CD4-positive, CD25-positive, alpha-beta regulatory T cell (primary cell): ENCODE data around the gene F12. TPM values are rescaled to one million over a fixed set of nuclear protein-coding genes. Genes with fewer than 3 reads are reported as not detected.

Experiments used
- ATAC-seq, 2 donors: fragments of 150-1000 bp; cut with Tn5 transposase; one replicate each; pipeline ENCODE4 v1.10.0; 2021; ENCODE audit warnings: low read depth in 2 of 2, moderate number of reproducible peaks in 2 of 2, moderate library complexity in 1 of 2
- DNase-seq, 3 donors: peaks; one replicate each; pipeline versions ENCODE4 v3.0.0 to v3.0.0-alpha.2; 2012 to 2022; ENCODE audit warnings: mixed read lengths in 1 of 3
- H3K27ac ChIP-seq: one replicate; pipeline ENCODE4 v1.7.0; 2013; ENCODE audit warnings: mild to moderate bottlenecking, low read length; ENCODE audit not compliant: insufficient read depth, poor library complexity, severe bottlenecking
- H3K27me3 ChIP-seq: one replicate; pipeline ENCODE4 v1.7.0; 2013; ENCODE audit warnings: low read length; ENCODE audit not compliant: control insufficient read depth, insufficient read depth
- H3K36me3 ChIP-seq: one replicate; pipeline ENCODE4 v1.7.0; 2013; ENCODE audit warnings: mild to moderate bottlenecking, low read length, moderate library complexity; ENCODE audit not compliant: control insufficient read depth, insufficient read depth
- H3K4me1 ChIP-seq: 2 replicates; pipeline ENCODE4 v1.7.0; 2013; ENCODE audit warnings: mild to moderate bottlenecking, low read length; ENCODE audit not compliant: insufficient read depth, control insufficient read depth, poor library complexity, severe bottlenecking
- H3K4me3 ChIP-seq: one replicate; pipeline ENCODE4 v1.7.0; 2013; ENCODE audit warnings: low read depth, mild to moderate bottlenecking, low read length, moderate library complexity
- H3K9me3 ChIP-seq, 2 experiments: 1 replicate in 1 of 2; 2 replicates in 1 of 2; pipeline ENCODE4 v1.7.0; 2013; ENCODE audit warnings: low read length in 2 of 2, mild to moderate bottlenecking in 1 of 2, moderate library complexity in 1 of 2; ENCODE audit not compliant: control insufficient read depth in 2 of 2
- H3K27ac Mint-ChIP-seq, 3 donors: one replicate each; pipeline ENCODE4 v1.8.0; 2020 to 2022; ENCODE audit warnings: mild to moderate bottlenecking in 3 of 3, mixed read lengths in 3 of 3, moderate library complexity in 2 of 3
- H3K27me3 Mint-ChIP-seq: one replicate; pipeline ENCODE4 v1.8.0; 2022; ENCODE audit warnings: mild to moderate bottlenecking, mixed read lengths
- H3K36me3 Mint-ChIP-seq: one replicate; pipeline ENCODE4 v1.8.0; 2020; ENCODE audit warnings: mixed read lengths
- H3K4me1 Mint-ChIP-seq, 4 donors: one replicate each; pipeline ENCODE4 v1.8.0; 2020 to 2022; ENCODE audit warnings: mixed read lengths in 4 of 4, mild to moderate bottlenecking in 1 of 4
- H3K4me3 Mint-ChIP-seq, 4 donors: one replicate each; pipeline ENCODE4 v1.8.0; 2020 to 2022; ENCODE audit warnings: mild to moderate bottlenecking in 4 of 4, mixed read lengths in 4 of 4, moderate library complexity in 3 of 4
- H3K9me3 Mint-ChIP-seq, 7 donors: one replicate each; pipeline ENCODE4 v1.8.0; 2020 to 2022; ENCODE audit warnings: mixed read lengths in 7 of 7, mild to moderate bottlenecking in 3 of 7, moderate library complexity in 2 of 7
- polyA plus RNA-seq, 4 donors: library from polyadenylated mRNA; unstranded; fragments of 300-500 nt; fragmentation: Illumina TruSeq; gene quantifications; one replicate each; pipeline ENCODE4 v1.2.3, GENCODE V29; 2021
- total RNA-seq: library from RNA; stranded (reverse); gene quantifications from one replicate; pipeline ENCODE4 v1.2.3, GENCODE V29; 2022

F12 gene
- total and polyA plus RNA-seq, 5 donors from 2014 or later, result 0.16 to 0.94 (median 0.27) TPM; not detected in 1

- H3K27me3 ChIP-seq, result no peaks in the 10 kb centered on the region
- H3K4me3 Mint-ChIP-seq, result peak overlapping the region; percentile 50 to 91 (median 86)
- H3K9me3 ChIP-seq, result no peaks in the 10 kb centered on the region
- no peak overlapping the region for H3K4me3 ChIP-seq
- H3K36me3 Mint-ChIP-seq, result peaks cover 14% of the 10 kb centered on the region
- peaks cover 18% of the 10 kb centered on the region for H3K36me3 ChIP-seq
- H3K27ac ChIP-seq, result peak overlapping the region; percentile 91
- peaks cover 71% of the 10 kb centered on the region for H3K4me1 ChIP-seq
- ATAC-seq, result no peak
- H3K4me1 Mint-ChIP-seq, result peaks cover 11 to 74% (median 44%) of the 10 kb centered on the region in 4 donors
- H3K27ac Mint-ChIP-seq, result peak overlapping the region; percentile 87 to 95 (median 91)
- H3K9me3 Mint-ChIP-seq, result no peaks in the 10 kb centered on the region
- peaks cover 10% of the 10 kb centered on the region for H3K27me3 Mint-ChIP-seq
- peak in 2 of 3 donors; percentile 33 to 41 for DNase-seq
Observed at GRCh38 chr5:177444106-177445051, 35.0 kb upstream of the F12 start.

- Histone ChIP-seq H3K27me3 (no peaks in the 10 kb centered on the region), H3K9me3 (no peaks in the 10 kb centered on the region), H3K4me1 (peaks cover 69% of the 10 kb centered on the region), H3K27ac (peak overlapping the region; percentile 91), H3K4me3 (no peak overlapping the region), H3K36me3 (peaks cover 26% of the 10 kb centered on the region)
- ATAC-seq (no peak), DNase-seq (no peak)
- peak overlapping the region in 1 of 4 donors; percentile 50 for H3K4me3 Mint-ChIP-seq
- peak overlapping the region in 2 of 3 donors; percentile 15 to 87 for H3K27ac Mint-ChIP-seq
- peaks cover 12 to 77% (median 43%) of the 10 kb centered on the region in 4 donors for H3K4me1 Mint-ChIP-seq
- H3K9me3 Mint-ChIP-seq, result no peaks in the 10 kb centered on the region
- H3K36me3 Mint-ChIP-seq, result peaks cover 16% of the 10 kb centered on the region
- H3K27me3 Mint-ChIP-seq, result peaks cover 4% of the 10 kb centered on the region
Observed at GRCh38 chr5:177443144-177443983, 34.0 kb upstream of the F12 start.

GRCh38 chr5:177442066-177442826 lies 32.9 kb upstream of the F12 start:
- Histone ChIP-seq H3K36me3 (peaks cover 37% of the 10 kb centered on the region), H3K4me1 (peaks cover 66% of the 10 kb centered on the region), H3K27me3 (no peaks in the 10 kb centered on the region), H3K9me3 (no peaks in the 10 kb centered on the region), H3K27ac (peak overlapping the region; percentile 19), H3K4me3 (no peak overlapping the region)
- Mint-ChIP-seq H3K27ac (peak overlapping the region in 2 of 3 donors; percentile 49 to 62), H3K36me3 (peaks cover 23% of the 10 kb centered on the region), H3K4me3 (no peak overlapping the region), H3K27me3 (peaks cover 4% of the 10 kb centered on the region), H3K9me3 (no peaks in the 10 kb centered on the region), H3K4me1 (peaks cover 12 to 79% (median 44%) of the 10 kb centered on the region in 4 donors)
- no peak for DNase-seq
- ATAC-seq, result no peak

GRCh38 chr5:177440990-177441780 lies 31.8 kb upstream of the F12 start:
- Histone ChIP-seq H3K9me3 (no peaks in the 10 kb centered on the region), H3K27me3 (no peaks in the 10 kb centered on the region), H3K4me1 (peaks cover 67% of the 10 kb centered on the region), H3K4me3 (no peak overlapping the region), H3K27ac (peak overlapping the region; percentile 82), H3K36me3 (peaks cover 47% of the 10 kb centered on the region)
- DNase-seq, result no peak
- H3K9me3 Mint-ChIP-seq, result no peaks in the 10 kb centered on the region
- peak overlapping the region; percentile 49 to 60 (median 51) for H3K27ac Mint-ChIP-seq
- H3K4me3 Mint-ChIP-seq, result peak overlapping the region in 2 of 4 donors; percentile 31 to 33
- peaks cover 12 to 85% (median 44%) of the 10 kb centered on the region in 4 donors for H3K4me1 Mint-ChIP-seq
- H3K36me3 Mint-ChIP-seq, result peaks cover 30% of the 10 kb centered on the region
- no peak for ATAC-seq
- peaks cover 4% of the 10 kb centered on the region for H3K27me3 Mint-ChIP-seq

GRCh38 chr5:177440211-177440989 lies 31.0 kb upstream of the F12 start:
- Histone ChIP-seq H3K4me1 (peaks cover 66% of the 10 kb centered on the region), H3K27ac (peak overlapping the region; percentile 82), H3K27me3 (no peaks in the 10 kb centered on the region)

GRCh38 chr5:177439518-177440053 lies 30.2 kb upstream of the F12 start:
- ATAC-seq (no peak), DNase-seq (no peak)
- Mint-ChIP-seq H3K9me3 (no peaks in the 10 kb centered on the region), H3K4me1 (peaks cover 12 to 81% (median 32%) of the 10 kb centered on the region in 4 donors), H3K27ac (peak overlapping the region; percentile 60 to 83 (median 73)), H3K36me3 (peaks cover 31% of the 10 kb centered on the region), H3K27me3 (no peaks in the 10 kb centered on the region), H3K4me3 (peak overlapping the region in 3 of 4 donors; percentile 30 to 61 (median 38))
- no peaks in the 10 kb centered on the region for H3K9me3 ChIP-seq
- peak overlapping the region; percentile 82 for H3K27ac ChIP-seq
- H3K4me3 ChIP-seq, result peak overlapping the region; percentile 31
- H3K27me3 ChIP-seq, result no peaks in the 10 kb centered on the region
- peaks cover 66% of the 10 kb centered on the region for H3K4me1 ChIP-seq
- peaks cover 63% of the 10 kb centered on the region for H3K36me3 ChIP-seq

More at GRCh38 chr5:177440211-177440989, 31.0 kb upstream of the F12 start:
- peak; percentile 34 to 50 for ATAC-seq
- peak in 1 of 3 donors; percentile 48 for DNase-seq
- Mint-ChIP-seq H3K4me3 (peak overlapping the region; percentile 12 to 61 (median 46)), H3K27ac (peak overlapping the region; percentile 60 to 83 (median 73)), H3K36me3 (peaks cover 30% of the 10 kb centered on the region), H3K9me3 (no peaks in the 10 kb centered on the region), H3K4me1 (peaks cover 12 to 82% (median 38%) of the 10 kb centered on the region in 4 donors), H3K27me3 (no peaks in the 10 kb centered on the region)
- no peaks in the 10 kb centered on the region for H3K9me3 ChIP-seq
- peak overlapping the region; percentile 31 for H3K4me3 ChIP-seq
- peaks cover 55% of the 10 kb centered on the region for H3K36me3 ChIP-seq
